Thoracic aorta (tissue), 2 donors: ENCODE results near the gene BAZ2B. TPM values are rescaled to one million over a fixed set of nuclear protein-coding genes. Genes with fewer than 3 reads are reported as not detected.

Experiments
- ATAC-seq: fragments of 150-250 bp; one replicate; pipeline ENCODE4 v1.8.0; 2017; ENCODE audit warnings: low read depth; ENCODE audit not compliant: insufficient number of reproducible peaks, low FRiP score
- DNase-seq: peaks from one replicate; pipeline ENCODE4 v3.0.0-alpha.2; 2020; ENCODE audit warnings: low spot score
- H3K27ac ChIP-seq, 2 donors: fragments of 200-600 bp; sonication (generic); 1 replicate in 1 of 2; 2 replicates in 1 of 2; pipeline ENCODE4 v1.5.1; 2016; ENCODE audit warnings: mild to moderate bottlenecking in 2 of 2, moderate library complexity in 2 of 2
- H3K27me3 ChIP-seq: fragments of 200-600 bp; sonication (generic); replicated peaks from 2 replicates; pipeline ENCODE4 v1.6.0; 2016; ENCODE audit warnings: mild to moderate bottlenecking; ENCODE audit not compliant: insufficient read depth
- H3K36me3 ChIP-seq: fragments of 200-600 bp; sonication (generic); one replicate; pipeline ENCODE4 v1.5.1; 2016
- H3K4me1 ChIP-seq, 2 donors: fragments of 200-600 bp; sonication (generic); 1 replicate in 1 of 2; 2 replicates in 1 of 2; pipeline versions ENCODE4 v1.5.1 to v1.6.0; 2016; ENCODE audit warnings: low read depth in 2 of 2, mild to moderate bottlenecking in 1 of 2; ENCODE audit not compliant: control insufficient read depth in 1 of 2
- H3K4me3 ChIP-seq: fragments of 200-600 bp; sonication (generic); 2 replicates; pipeline ENCODE4 v1.5.1; 2016; ENCODE audit warnings: mild to moderate bottlenecking
- H3K9me3 ChIP-seq: fragments of 200-600 bp; sonication (generic); 2 replicates; pipeline ENCODE4 v1.5.1; 2016
- total RNA-seq, 2 donors: library from RNA; depleted of rRNA; stranded (reverse); fragments of >200 nt; gene quantifications; one replicate each; pipeline versions ENCODE4 v1.1.0 to v1.2.3, GENCODE V29; 2016
- TF ChIP-seq, protein P1 (sequence below): fragments of 200-600 bp; sonication (generic); IDR thresholded peaks from one replicate; pipeline ENCODE4 v1.5.1; 2019; ENCODE audit warnings: antibody characterized with exemption

Gene BAZ2B
- total RNA-seq, 2 donors from 2014 or later: 73.8 to 147 TPM

DNA sequence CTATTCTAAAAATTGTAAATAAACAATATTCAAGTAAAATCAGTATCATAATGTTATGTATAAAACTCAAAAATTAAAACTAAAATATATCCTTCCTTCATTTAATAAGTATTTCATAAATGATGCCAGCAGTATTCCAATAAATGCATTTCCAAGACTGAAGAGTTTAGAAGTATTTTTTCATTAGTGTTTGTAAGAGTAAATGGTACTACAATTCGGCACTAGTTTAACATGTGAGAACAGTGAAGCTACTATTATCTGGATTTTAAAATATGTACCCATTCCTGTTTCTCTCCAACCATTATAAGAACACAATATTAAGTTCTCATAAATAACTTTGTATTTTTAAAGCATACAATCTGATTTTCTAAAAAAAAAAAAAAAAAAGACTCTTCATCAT is 3.3 kb downstream of the BAZ2B start:
- Histone ChIP-seq H3K27me3 (no peaks in the 10 kb centered on the region), H3K9me3 (no peaks in the 10 kb centered on the region), H3K4me3 (peak overlapping the region; percentile 90), H3K4me1 (peaks cover 29 to 39% of the 10 kb centered on the region in 2 donors), H3K36me3 (no peaks in the 10 kb centered on the region), H3K27ac (peak overlapping the region in 1 of 2 donors; percentile 96)
- no peak for DNase-seq
- no peak for ATAC-seq
- TF ChIP-seq, protein P1, sequence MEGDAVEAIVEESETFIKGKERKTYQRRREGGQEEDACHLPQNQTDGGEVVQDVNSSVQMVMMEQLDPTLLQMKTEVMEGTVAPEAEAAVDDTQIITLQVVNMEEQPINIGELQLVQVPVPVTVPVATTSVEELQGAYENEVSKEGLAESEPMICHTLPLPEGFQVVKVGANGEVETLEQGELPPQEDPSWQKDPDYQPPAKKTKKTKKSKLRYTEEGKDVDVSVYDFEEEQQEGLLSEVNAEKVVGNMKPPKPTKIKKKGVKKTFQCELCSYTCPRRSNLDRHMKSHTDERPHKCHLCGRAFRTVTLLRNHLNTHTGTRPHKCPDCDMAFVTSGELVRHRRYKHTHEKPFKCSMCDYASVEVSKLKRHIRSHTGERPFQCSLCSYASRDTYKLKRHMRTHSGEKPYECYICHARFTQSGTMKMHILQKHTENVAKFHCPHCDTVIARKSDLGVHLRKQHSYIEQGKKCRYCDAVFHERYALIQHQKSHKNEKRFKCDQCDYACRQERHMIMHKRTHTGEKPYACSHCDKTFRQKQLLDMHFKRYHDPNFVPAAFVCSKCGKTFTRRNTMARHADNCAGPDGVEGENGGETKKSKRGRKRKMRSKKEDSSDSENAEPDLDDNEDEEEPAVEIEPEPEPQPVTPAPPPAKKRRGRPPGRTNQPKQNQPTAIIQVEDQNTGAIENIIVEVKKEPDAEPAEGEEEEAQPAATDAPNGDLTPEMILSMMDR: no peak

- no peaks in the 10 kb centered on the region for H3K27me3 ChIP-seq
- TF ChIP-seq, protein P1: no peak
- peak overlapping the region in 1 of 2 donors; percentile 25 for H3K27ac ChIP-seq
- peaks cover 26 to 33% of the 10 kb centered on the region in 2 donors for H3K4me1 ChIP-seq
- ATAC-seq (no peak), DNase-seq (no peak)
- no peaks in the 10 kb centered on the region for H3K9me3 ChIP-seq
- H3K36me3 ChIP-seq: no peaks in the 10 kb centered on the region
- H3K4me3 ChIP-seq: peak overlapping the region; percentile 90
These were observed 4.0 kb downstream of the BAZ2B start for GRCh38 chr2:159612255-159612901.

- TF ChIP-seq, protein P1: no peak
- no peak for ATAC-seq
- no peaks in the 10 kb centered on the region for H3K27me3 ChIP-seq
These were observed 6.4 kb downstream of the BAZ2B start for GRCh38 chr2:159609811-159610549.

GRCh38 chr2:159608723-159609308 is 7.5 kb downstream of the BAZ2B start:
- Histone ChIP-seq H3K27me3 (no peaks in the 10 kb centered on the region), H3K27ac (peak overlapping the region in 1 of 2 donors; percentile 14), H3K4me1 (peaks cover 35 to 60% of the 10 kb centered on the region in 2 donors), H3K9me3 (no peaks in the 10 kb centered on the region), H3K36me3 (no peaks in the 10 kb centered on the region), H3K4me3 (no peak overlapping the region)
- TF ChIP-seq, protein P1: no peak
- DNase-seq (no peak), ATAC-seq (no peak)

More at GRCh38 chr2:159609811-159610549, 6.4 kb downstream of the BAZ2B start:
- no peaks in the 10 kb centered on the region for H3K36me3 ChIP-seq
- H3K4me3 ChIP-seq: no peak overlapping the region
- no peaks in the 10 kb centered on the region for H3K9me3 ChIP-seq
- no peak overlapping the region for H3K27ac ChIP-seq
- DNase-seq: no peak
- peaks cover 35 to 55% of the 10 kb centered on the region in 2 donors for H3K4me1 ChIP-seq

DNA sequence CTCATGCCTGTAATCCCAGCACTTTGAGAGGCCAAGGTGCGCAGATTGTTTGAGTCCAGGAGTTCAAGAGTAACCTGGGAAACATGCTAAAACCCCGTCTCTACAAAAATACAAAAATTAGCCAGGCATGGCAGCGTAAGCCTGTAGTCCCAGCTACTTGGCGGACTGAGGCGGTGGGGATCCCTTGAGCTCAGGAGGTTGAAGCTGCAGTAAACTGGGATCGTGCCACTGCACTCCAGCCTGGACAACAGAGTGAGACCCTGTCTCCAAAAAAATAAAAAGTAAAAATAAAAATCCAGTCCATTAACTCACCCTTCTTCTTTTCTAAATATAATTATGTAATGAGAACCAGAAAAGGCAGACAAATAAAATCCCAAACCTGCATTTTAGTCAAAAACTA is 8.2 kb downstream of the BAZ2B start:
- Histone ChIP-seq H3K36me3 (no peaks in the 10 kb centered on the region), H3K27me3 (no peaks in the 10 kb centered on the region), H3K4me3 (no peak overlapping the region), H3K4me1 (peaks cover 35 to 53% of the 10 kb centered on the region in 2 donors), H3K9me3 (no peaks in the 10 kb centered on the region), H3K27ac (no peak overlapping the region)
- TF ChIP-seq, protein P1: no peak
- DNase-seq (no peak), ATAC-seq (no peak)
